Hippocampal formation (tissue), 2 donors: Measurements from ENCODE around the gene ICOSLG.
"Not testable (repeated sequence)": the region's sequence is repeated elsewhere in the genome, so short reads cannot be mapped to it uniquely, and the experiment has no call there.

Experiments used
- DNase-seq, 2 donors: peaks; one replicate each; lab custom pipeline; 2025; lab: John Stamatoyannopoulos, UW

The ICOSLG gene

DNA sequence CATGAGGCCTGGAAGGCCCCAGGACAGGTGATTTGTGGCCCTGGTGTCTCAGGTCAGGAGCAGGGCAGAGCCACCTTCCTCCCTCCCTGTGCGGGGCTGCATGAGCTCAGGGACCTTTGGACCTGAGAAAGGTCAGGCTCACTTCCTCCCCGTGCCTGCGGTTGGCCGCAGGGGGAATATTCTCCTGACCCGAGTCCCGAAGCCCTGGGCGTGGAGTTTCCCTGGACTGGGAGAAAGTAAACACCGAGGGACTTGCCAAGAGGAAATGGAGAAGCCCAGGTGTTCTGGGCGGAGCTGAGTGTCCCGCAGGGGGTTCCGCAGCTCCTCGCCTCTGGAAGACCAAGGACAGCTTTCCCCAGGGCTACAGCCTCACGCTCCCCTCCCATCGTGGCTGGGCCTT lies 64.6 kb downstream of the ICOSLG start:
- not testable (repeated sequence) for DNase-seq

DNA sequence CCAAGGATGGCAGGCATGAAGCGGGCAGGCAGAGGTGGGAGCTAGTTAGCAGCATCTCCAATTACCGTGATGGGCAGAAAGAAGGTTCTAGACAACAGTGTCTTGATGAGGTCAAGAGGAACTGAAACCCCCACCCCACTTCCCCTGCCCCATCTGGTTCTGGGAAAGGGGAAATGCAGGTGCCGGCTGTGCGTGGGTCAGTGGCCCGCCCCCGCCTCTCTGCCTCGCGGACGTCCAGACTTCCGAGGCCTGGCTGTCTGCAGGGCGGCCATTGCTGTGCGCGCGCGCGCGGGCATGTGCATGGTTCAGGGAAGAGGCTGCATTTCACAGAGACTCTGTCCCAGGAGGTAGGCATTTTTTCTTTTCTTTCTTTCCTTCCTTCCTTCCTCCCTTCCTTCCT lies 65.6 kb downstream of the ICOSLG start:
- not testable (repeated sequence) for DNase-seq
